Mesenchymal stem cell (in vitro differentiated cells and primary cell): ENCODE measurements around the gene RAMP1.
A peak's percentile ranks its signal among the peaks of the same experiment; 100 is the strongest.

ENCODE experiments used
- DNase-seq: peaks from one replicate; pipeline ENCODE4 v3.0.0-alpha.2; 2013
- H2AFZ ChIP-seq: one replicate; pipeline ENCODE4 v1.6.1; 2013; ENCODE audit warnings: low read depth, mild to moderate bottlenecking, control low read depth, inconsistent platforms, low read length, moderate library complexity
- H2AK5ac ChIP-seq: 2 replicates; pipeline ENCODE4 v1.6.1; 2013; ENCODE audit warnings: low read length, moderate library complexity, mild to moderate bottlenecking, inconsistent platforms; ENCODE audit not compliant: severe bottlenecking
- H2BK120ac ChIP-seq: one replicate; pipeline ENCODE4 v1.6.1; 2013; ENCODE audit warnings: low read depth, mild to moderate bottlenecking, inconsistent platforms, low read length, moderate library complexity
- H2BK12ac ChIP-seq, 2 experiments: one replicate each; pipeline ENCODE4 v1.6.1; 2013; ENCODE audit warnings: inconsistent platforms in 2 of 2, low read length in 2 of 2, mild to moderate bottlenecking in 2 of 2, moderate library complexity in 2 of 2, control low read depth in 1 of 2
- H2BK15ac ChIP-seq: one replicate; pipeline ENCODE4 v1.6.1; 2013; ENCODE audit warnings: mild to moderate bottlenecking, low read depth, inconsistent platforms; ENCODE audit not compliant: poor library complexity, severe bottlenecking
- H2BK5ac ChIP-seq: 2 replicates; pipeline ENCODE4 v1.6.1; 2013; ENCODE audit warnings: low read depth, mild to moderate bottlenecking, low read length, control low read depth, inconsistent platforms; ENCODE audit not compliant: poor library complexity, severe bottlenecking
- H3K14ac ChIP-seq, 2 experiments: one replicate each; pipeline ENCODE4 v1.6.1; 2013; ENCODE audit warnings: inconsistent platforms in 2 of 2, low read length in 2 of 2, control low read depth in 1 of 2, mild to moderate bottlenecking in 1 of 2, moderate library complexity in 1 of 2
- H3K18ac ChIP-seq, 2 experiments: one replicate each; pipeline ENCODE4 v1.6.1; 2013; ENCODE audit warnings: inconsistent platforms in 2 of 2, low read length in 2 of 2, control low read depth in 1 of 2, low read depth in 1 of 2, mild to moderate bottlenecking in 1 of 2
- H3K23ac ChIP-seq, 2 experiments: one replicate each; pipeline ENCODE4 v1.6.1; 2013; ENCODE audit warnings: inconsistent platforms in 2 of 2, low read length in 2 of 2, mild to moderate bottlenecking in 2 of 2, moderate library complexity in 2 of 2, control low read depth in 1 of 2
- H3K27ac ChIP-seq: 2 replicates; pipeline ENCODE4 v1.5.1; 2013; ENCODE audit warnings: mild to moderate bottlenecking, moderate library complexity, low read length, control low read depth, inconsistent platforms; ENCODE audit not compliant: poor library complexity, severe bottlenecking
- H3K27me3 ChIP-seq, 2 experiments: 2 replicates each; pipeline versions ENCODE4 v1.6.1 to v1.7.0; 2013; ENCODE audit warnings: low read length in 2 of 2, mild to moderate bottlenecking in 2 of 2, moderate library complexity in 2 of 2, control low read depth in 1 of 2, inconsistent platforms in 1 of 2; ENCODE audit not compliant: control insufficient read depth in 1 of 2, insufficient read depth in 1 of 2
- H3K36me3 ChIP-seq, 2 experiments: 2 replicates each; pipeline versions ENCODE4 v1.6.1 to v1.7.0; 2013; ENCODE audit warnings: low read length in 2 of 2, control low read depth in 1 of 2, inconsistent platforms in 1 of 2, low read depth in 1 of 2, mild to moderate bottlenecking in 1 of 2; ENCODE audit not compliant: insufficient read depth in 2 of 2, control insufficient read depth in 1 of 2
- H3K4ac ChIP-seq, 2 experiments: one replicate each; pipeline ENCODE4 v1.6.1; 2013; ENCODE audit warnings: inconsistent platforms in 2 of 2, low read length in 2 of 2, mild to moderate bottlenecking in 2 of 2, moderate library complexity in 2 of 2, control low read depth in 1 of 2, low read depth in 1 of 2
- H3K4me1 ChIP-seq: 2 replicates; pipeline ENCODE4 v1.6.1; 2013; ENCODE audit warnings: low read depth, low read length, control low read depth; ENCODE audit not compliant: control insufficient read depth, insufficient read depth
- H3K4me2 ChIP-seq: 2 replicates; pipeline ENCODE4 v1.6.1; 2013; ENCODE audit warnings: low read length, mild to moderate bottlenecking, inconsistent platforms; ENCODE audit not compliant: poor library complexity, severe bottlenecking
- H3K4me3 ChIP-seq, 2 experiments: 2 replicates each; pipeline versions ENCODE4 v1.5.1 to v1.7.0; 2013; ENCODE audit warnings: low read length in 2 of 2, mild to moderate bottlenecking in 2 of 2, control low read depth in 1 of 2, low read depth in 1 of 2; ENCODE audit not compliant: insufficient read depth in 1 of 2
- H3K79me1 ChIP-seq: replicated peaks from 2 replicates; pipeline ENCODE4 v1.6.1; 2013; ENCODE audit warnings: mild to moderate bottlenecking, control low read depth, low read length, inconsistent platforms; ENCODE audit not compliant: poor library complexity, severe bottlenecking
- H3K9ac ChIP-seq: 2 replicates; pipeline ENCODE4 v1.7.0; 2013; ENCODE audit warnings: mild to moderate bottlenecking, low read length, moderate library complexity
- H3K9me3 ChIP-seq: 2 replicates; pipeline ENCODE4 v1.7.0; 2013; ENCODE audit warnings: mild to moderate bottlenecking, low read length; ENCODE audit not compliant: control insufficient read depth
- H4K8ac ChIP-seq: one replicate; pipeline ENCODE4 v1.6.1; 2013; ENCODE audit warnings: inconsistent platforms, mild to moderate bottlenecking, low read length, moderate library complexity
- H4K91ac ChIP-seq: one replicate; pipeline ENCODE4 v1.6.1; 2013; ENCODE audit warnings: mild to moderate bottlenecking, low read length, inconsistent platforms
- WGBS: methylation state at CpG from one replicate; pipeline ENCODE4 v1.1.7; 2013; ENCODE audit warnings: mixed read lengths; 5-methylcytosine and 5-hydroxymethylcytosine counted together

The RAMP1 gene

GRCh38 chr2:237911363-237912017 lies 52.1 kb downstream of the RAMP1 start:
- Histone ChIP-seq H2BK12ac (no peak overlapping the region), H3K14ac (no peak overlapping the region), H3K9ac (no peak overlapping the region), H2BK15ac (no peak overlapping the region), H3K36me3 (no peaks in the 10 kb centered on the region), H3K23ac (no peak overlapping the region), H3K18ac (no peak overlapping the region), H2BK120ac (no peak overlapping the region), H3K4me1 (peaks cover 2% of the 10 kb centered on the region), H3K9me3 (peaks cover 14% of the 10 kb centered on the region), H4K8ac (no peak overlapping the region), H4K91ac (no peak overlapping the region), H2BK5ac (no peak overlapping the region), H3K27ac (no peak overlapping the region), H3K79me1 (no peaks in the 10 kb centered on the region), H3K4me3 (no peak overlapping the region), H3K27me3 (peaks cover 0 to 17% of the 10 kb centered on the region in 2 experiments), H3K4me2 (no peak overlapping the region), H2AK5ac (no peak overlapping the region), H2AFZ (no peak overlapping the region), H3K4ac (no peak overlapping the region)
- 88% methylated on average over 25 of the region's 28 CpGs for WGBS
- no peak for DNase-seq

- Histone ChIP-seq H2BK120ac (no peak overlapping the region), H2BK5ac (no peak overlapping the region), H3K23ac (no peak overlapping the region), H2AK5ac (no peak overlapping the region), H3K79me1 (no peaks in the 10 kb centered on the region), H3K4ac (no peak overlapping the region), H3K4me2 (no peak overlapping the region), H2AFZ (peak overlapping the region; percentile 16), H4K8ac (no peak overlapping the region), H3K27me3 (peaks cover 0 to 17% of the 10 kb centered on the region in 2 experiments), H2BK12ac (no peak overlapping the region), H3K18ac (no peak overlapping the region), H3K9ac (no peak overlapping the region), H3K9me3 (peaks cover 6% of the 10 kb centered on the region), H2BK15ac (no peak overlapping the region), H3K4me3 (no peak overlapping the region), H3K36me3 (no peaks in the 10 kb centered on the region), H4K91ac (no peak overlapping the region), H3K27ac (no peak overlapping the region), H3K4me1 (peaks cover 2% of the 10 kb centered on the region), H3K14ac (peak overlapping the region in 1 of 2 experiments; percentile 31)
- DNase-seq, result no peak
- WGBS, result 89% methylated on average over 28 of the region's 28 CpGs
These were observed 53.1 kb downstream of the RAMP1 start for GRCh38 chr2:237912271-237913192.

GRCh38 chr2:237913193-237913917 lies 53.9 kb downstream of the RAMP1 start:
- H3K23ac ChIP-seq, result no peak overlapping the region
- H3K79me1 ChIP-seq, result no peaks in the 10 kb centered on the region
- WGBS, result 95% methylated on average over 25 of the region's 26 CpGs
- no peak overlapping the region for H3K18ac ChIP-seq
- no peak overlapping the region for H3K27ac ChIP-seq
- H3K4me2 ChIP-seq, result no peak overlapping the region
- H2AK5ac ChIP-seq, result no peak overlapping the region
- H2BK15ac ChIP-seq, result no peak overlapping the region
- H2BK12ac ChIP-seq, result no peak overlapping the region
- no peaks in the 10 kb centered on the region for H3K36me3 ChIP-seq
- no peak overlapping the region for H4K91ac ChIP-seq
- H3K9ac ChIP-seq, result no peak overlapping the region
- H2AFZ ChIP-seq, result no peak overlapping the region
- H2BK5ac ChIP-seq, result no peak overlapping the region
- DNase-seq, result no peak
- no peaks in the 10 kb centered on the region for H3K9me3 ChIP-seq
- H3K4me3 ChIP-seq, result no peak overlapping the region
- no peak overlapping the region for H3K14ac ChIP-seq
- no peak overlapping the region for H2BK120ac ChIP-seq
- H3K4ac ChIP-seq, result no peak overlapping the region
- no peak overlapping the region for H4K8ac ChIP-seq
- peaks cover 2% of the 10 kb centered on the region for H3K4me1 ChIP-seq
- H3K27me3 ChIP-seq, result peaks cover 0 to 17% of the 10 kb centered on the region in 2 experiments

GRCh38 chr2:237915576-237915975 lies 56.2 kb downstream of the RAMP1 start:
- no peak for DNase-seq
- H3K4me2 ChIP-seq, result no peak overlapping the region

More at GRCh38 chr2:237915576-237915975, 56.2 kb downstream of the RAMP1 start:
- H2BK12ac ChIP-seq, result no peak overlapping the region
- H4K91ac ChIP-seq, result no peak overlapping the region
- no peak overlapping the region for H3K27ac ChIP-seq
- H3K27me3 ChIP-seq, result peaks cover 0 to 17% of the 10 kb centered on the region in 2 experiments
- no peaks in the 10 kb centered on the region for H3K79me1 ChIP-seq
- no peak overlapping the region for H2BK5ac ChIP-seq
- no peaks in the 10 kb centered on the region for H3K36me3 ChIP-seq
- H3K9ac ChIP-seq, result no peak overlapping the region
- no peak overlapping the region for H3K4ac ChIP-seq
- H2BK15ac ChIP-seq, result no peak overlapping the region
- no peak overlapping the region for H4K8ac ChIP-seq
- H3K4me1 ChIP-seq, result peaks cover 2% of the 10 kb centered on the region
- H3K14ac ChIP-seq, result no peak overlapping the region
- H2BK120ac ChIP-seq, result no peak overlapping the region
- no peak overlapping the region for H2AFZ ChIP-seq
- WGBS, result 73% methylated on average over 10 of the region's 10 CpGs
- no peak overlapping the region for H3K23ac ChIP-seq
- H3K4me3 ChIP-seq, result no peak overlapping the region
- no peak overlapping the region for H3K18ac ChIP-seq
- H2AK5ac ChIP-seq, result no peak overlapping the region
- H3K9me3 ChIP-seq, result no peaks in the 10 kb centered on the region
